Measurements from ENCODE around the gene RNF212B.

DNA sequence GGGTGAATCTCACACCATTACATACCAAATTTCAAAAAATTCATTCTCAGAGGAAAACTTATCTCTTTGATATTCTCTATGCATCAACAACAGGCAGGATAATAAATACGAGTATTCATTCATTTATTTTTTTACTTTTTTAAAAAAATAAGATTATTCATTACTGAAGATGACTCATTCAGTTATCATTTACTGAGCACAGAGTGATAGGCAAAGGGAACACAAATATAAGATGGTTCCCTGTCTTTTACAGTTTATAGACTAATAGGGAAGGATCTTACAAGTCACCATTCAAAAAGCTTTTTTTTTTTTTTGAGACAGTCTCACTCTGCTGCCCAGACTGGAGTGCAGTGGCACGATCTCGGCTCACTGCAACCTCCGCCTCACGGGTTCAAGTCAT, 78.6 kb downstream of the RNF212B start:
- TF ChIP-seq, protein P1, sequence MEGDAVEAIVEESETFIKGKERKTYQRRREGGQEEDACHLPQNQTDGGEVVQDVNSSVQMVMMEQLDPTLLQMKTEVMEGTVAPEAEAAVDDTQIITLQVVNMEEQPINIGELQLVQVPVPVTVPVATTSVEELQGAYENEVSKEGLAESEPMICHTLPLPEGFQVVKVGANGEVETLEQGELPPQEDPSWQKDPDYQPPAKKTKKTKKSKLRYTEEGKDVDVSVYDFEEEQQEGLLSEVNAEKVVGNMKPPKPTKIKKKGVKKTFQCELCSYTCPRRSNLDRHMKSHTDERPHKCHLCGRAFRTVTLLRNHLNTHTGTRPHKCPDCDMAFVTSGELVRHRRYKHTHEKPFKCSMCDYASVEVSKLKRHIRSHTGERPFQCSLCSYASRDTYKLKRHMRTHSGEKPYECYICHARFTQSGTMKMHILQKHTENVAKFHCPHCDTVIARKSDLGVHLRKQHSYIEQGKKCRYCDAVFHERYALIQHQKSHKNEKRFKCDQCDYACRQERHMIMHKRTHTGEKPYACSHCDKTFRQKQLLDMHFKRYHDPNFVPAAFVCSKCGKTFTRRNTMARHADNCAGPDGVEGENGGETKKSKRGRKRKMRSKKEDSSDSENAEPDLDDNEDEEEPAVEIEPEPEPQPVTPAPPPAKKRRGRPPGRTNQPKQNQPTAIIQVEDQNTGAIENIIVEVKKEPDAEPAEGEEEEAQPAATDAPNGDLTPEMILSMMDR (IDR thresholded peaks at IDR 0.05; ENCODE audit: low read depth, low read length, missing input control): no peak
- TF ChIP-seq TAF1 (conservative IDR thresholded peaks at IDR 0.05): no peak
- no peak for TF ChIP-seq SP1 (IDR thresholded peaks at IDR 0.05)
- TF ChIP-seq MAX (IDR thresholded peaks at IDR 0.05): no peak
- TF ChIP-seq RXRA (IDR thresholded peaks at IDR 0.05): no peak
- no peak for TF ChIP-seq HNF4G (IDR thresholded peaks at IDR 0.05)
- no peak for TF ChIP-seq ZBTB33 (IDR thresholded peaks at IDR 0.05)
- no peak for TF ChIP-seq FOXA2 (IDR thresholded peaks at IDR 0.05)
- TF ChIP-seq, protein P2, sequence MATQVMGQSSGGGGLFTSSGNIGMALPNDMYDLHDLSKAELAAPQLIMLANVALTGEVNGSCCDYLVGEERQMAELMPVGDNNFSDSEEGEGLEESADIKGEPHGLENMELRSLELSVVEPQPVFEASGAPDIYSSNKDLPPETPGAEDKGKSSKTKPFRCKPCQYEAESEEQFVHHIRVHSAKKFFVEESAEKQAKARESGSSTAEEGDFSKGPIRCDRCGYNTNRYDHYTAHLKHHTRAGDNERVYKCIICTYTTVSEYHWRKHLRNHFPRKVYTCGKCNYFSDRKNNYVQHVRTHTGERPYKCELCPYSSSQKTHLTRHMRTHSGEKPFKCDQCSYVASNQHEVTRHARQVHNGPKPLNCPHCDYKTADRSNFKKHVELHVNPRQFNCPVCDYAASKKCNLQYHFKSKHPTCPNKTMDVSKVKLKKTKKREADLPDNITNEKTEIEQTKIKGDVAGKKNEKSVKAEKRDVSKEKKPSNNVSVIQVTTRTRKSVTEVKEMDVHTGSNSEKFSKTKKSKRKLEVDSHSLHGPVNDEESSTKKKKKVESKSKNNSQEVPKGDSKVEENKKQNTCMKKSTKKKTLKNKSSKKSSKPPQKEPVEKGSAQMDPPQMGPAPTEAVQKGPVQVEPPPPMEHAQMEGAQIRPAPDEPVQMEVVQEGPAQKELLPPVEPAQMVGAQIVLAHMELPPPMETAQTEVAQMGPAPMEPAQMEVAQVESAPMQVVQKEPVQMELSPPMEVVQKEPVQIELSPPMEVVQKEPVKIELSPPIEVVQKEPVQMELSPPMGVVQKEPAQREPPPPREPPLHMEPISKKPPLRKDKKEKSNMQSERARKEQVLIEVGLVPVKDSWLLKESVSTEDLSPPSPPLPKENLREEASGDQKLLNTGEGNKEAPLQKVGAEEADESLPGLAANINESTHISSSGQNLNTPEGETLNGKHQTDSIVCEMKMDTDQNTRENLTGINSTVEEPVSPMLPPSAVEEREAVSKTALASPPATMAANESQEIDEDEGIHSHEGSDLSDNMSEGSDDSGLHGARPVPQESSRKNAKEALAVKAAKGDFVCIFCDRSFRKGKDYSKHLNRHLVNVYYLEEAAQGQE (IDR thresholded peaks at IDR 0.05): no peak
- no peak for TF ChIP-seq JUND (IDR thresholded peaks at IDR 0.05)
- TF ChIP-seq GABPA (IDR thresholded peaks at IDR 0.05 in 1 of 2, conservative IDR thresholded peaks at IDR 0.05 in 1 of 2): no peak
